Measurements from ENCODE around the gene ZFAND4. TPM values are rescaled to one million over a fixed set of nuclear protein-coding genes. Genes with fewer than 3 reads are reported as not detected.
"Not testable (repeated sequence)": the region's sequence is repeated elsewhere in the genome, so short reads cannot be mapped to it uniquely, and the experiment has no call there.

The ZFAND4 gene
- total RNA-seq, 1 donor from 2014 or later, result 17.2 TPM

DNA sequence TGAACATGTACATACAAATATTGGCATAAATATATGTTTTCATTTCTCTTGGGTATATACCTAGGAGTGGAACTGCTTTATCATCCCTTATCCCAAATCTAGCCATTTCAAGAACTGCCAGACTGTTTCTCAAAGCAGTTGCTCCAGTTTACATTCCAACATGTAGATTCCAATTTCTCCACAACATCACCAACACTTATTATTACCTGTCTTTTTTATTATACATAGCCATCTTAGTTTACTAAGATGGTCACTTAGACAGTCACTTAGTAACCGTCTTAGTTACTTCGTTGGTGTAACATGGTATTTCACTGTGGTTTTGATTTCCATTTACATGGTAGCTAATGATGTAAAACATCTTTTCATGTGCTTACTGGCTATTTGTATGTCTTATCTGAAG is 82.7 kb downstream of the ZFAND4 start:
- DNase-seq, result no peak

DNA sequence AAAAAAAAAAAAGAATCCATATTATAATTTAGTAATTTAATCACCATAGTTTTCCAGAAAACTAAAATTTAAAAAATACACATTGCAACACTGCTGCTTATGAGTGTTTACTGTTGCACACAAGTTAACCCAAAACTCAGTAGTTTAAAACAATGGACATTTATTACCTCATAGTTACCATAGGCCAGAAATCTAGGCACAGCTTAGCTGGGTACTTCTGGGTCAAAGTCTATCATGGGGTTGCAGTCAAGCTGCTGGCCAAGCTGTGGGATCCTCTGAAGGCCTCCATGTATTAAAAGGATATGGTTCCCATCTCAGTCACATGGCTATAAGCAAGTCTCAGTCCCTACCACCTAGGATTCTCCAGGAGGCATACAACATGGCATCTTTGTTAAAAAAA is 83.6 kb downstream of the ZFAND4 start:
- DNase-seq, result no peak

DNA sequence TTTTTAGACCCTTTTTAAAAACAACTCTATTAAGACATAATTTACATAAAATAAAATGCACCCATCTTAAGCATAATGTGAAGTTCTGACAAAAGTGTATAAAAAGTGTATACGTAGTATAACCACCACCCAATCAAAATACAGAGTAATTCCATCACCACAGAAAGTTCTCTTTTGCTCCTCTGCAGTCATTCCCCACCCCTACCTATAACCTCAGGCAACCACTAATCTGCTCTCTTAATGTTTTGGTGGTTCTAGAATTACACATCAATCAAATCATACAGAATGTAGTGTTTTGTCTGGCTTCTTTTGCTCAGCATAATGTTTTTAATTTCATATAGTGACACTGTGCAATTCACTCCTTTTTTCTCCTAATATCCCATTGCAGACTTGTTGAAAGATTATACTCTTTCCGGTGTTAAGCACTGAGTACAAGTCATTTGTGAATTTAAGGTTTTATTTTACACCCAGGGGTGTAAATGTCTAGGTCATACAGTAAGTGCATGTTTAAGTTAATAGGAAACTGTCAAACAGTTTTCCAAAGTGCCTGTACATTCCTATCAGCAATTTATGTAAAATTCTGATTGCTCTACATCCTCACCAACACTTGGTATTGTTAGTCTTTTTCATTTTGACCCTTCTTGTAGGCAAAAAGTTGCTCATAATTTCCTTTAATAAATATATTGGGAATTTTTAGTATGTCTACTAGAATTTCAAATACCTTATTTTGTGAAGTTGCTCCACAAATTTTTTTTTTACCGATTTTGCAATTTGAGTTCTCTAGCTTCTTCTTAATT is 86.3 kb downstream of the ZFAND4 start:
- no peak for DNase-seq

DNA sequence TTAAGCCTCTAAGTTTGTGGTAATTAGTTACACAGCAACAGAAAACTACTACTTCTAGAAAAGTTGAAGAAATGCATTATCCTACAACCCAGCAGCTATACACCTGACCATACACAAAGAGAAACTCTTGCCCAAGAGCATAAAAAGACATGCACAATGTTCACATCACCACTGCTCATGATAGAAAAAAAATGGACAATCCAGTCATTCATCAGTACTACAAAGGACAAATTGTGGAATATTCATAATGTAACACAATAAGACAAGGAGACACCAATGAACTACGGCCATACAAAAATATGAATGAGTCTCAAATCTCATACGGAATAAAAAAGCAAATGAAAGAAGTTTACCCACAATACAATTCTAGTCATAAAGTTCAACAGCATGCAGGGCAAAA is 87.4 kb downstream of the ZFAND4 start:
- DNase-seq, result no peak

DNA sequence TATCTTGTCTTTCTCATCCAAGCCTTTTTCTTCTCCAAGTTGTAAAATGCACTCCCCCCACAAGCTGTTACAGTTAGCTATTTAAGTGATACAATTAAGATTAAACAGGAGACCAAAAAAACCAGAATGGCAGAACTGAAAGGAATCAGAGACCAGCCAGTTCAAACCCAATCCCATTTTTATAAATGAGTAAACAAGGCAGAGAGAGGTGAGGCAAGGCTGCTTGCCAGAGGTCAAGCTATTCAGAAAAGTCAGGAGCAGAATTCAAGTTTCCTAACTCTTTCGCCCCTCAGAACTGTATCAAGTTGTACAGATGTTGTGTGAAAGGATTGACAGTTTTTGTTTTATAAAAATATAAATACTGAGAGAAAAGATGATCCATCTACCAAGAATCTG is 90.2 kb downstream of the ZFAND4 start:
- DNase-seq, result no peak

DNA sequence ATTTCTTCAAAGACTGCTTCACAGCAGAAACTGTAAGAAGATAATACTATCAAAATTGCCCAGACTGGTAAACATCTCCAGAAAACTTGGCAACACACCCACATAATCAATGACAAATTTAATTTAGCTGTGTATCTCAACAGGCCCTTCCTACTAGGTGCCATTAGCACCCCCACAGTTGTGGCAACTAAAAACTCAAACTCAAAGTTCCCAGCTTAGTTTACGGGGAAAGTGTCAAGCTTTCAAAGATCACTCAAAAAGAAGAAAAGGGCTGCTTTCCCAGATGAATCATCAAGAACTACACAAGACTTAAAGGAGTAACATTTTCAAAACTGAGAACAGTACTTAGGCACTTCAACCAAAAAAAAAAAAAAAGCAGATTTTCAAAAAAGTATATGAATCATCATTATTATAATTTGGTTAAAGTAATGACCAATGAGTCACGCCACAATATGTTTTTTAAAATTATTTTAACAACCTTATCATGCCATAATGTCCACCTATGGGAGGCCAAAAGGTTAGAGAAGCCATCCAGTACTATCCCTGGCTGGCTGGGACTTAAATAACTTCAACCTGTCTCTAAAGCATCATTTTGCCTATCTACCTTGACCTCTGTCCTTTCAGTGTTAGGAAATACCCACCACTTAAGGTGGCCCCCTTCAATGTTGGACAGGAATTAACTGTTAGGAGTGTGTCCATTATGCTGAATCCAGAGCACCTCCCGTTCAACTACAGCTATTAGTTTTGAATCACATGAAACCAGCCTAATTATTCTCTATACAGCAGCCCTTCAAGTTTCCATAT is 90.8 kb downstream of the ZFAND4 start:
- DNase-seq, result no peak

DNA sequence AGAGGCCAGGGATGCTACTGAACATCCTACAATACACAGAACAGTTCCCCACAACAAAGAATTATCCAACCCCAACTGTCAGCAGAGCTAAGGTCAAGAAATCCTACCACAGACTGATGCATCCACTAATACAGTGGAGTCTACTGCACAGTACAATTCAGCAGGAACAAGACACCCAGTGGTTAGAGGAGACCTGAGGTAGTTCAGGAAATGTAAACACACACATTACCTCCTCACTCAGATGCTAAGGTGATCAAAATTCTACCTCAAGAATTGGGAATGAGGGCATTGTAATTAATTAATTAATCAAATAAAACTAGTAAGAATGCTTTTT is 91.4 kb downstream of the ZFAND4 start:
- no peak for DNase-seq

DNA sequence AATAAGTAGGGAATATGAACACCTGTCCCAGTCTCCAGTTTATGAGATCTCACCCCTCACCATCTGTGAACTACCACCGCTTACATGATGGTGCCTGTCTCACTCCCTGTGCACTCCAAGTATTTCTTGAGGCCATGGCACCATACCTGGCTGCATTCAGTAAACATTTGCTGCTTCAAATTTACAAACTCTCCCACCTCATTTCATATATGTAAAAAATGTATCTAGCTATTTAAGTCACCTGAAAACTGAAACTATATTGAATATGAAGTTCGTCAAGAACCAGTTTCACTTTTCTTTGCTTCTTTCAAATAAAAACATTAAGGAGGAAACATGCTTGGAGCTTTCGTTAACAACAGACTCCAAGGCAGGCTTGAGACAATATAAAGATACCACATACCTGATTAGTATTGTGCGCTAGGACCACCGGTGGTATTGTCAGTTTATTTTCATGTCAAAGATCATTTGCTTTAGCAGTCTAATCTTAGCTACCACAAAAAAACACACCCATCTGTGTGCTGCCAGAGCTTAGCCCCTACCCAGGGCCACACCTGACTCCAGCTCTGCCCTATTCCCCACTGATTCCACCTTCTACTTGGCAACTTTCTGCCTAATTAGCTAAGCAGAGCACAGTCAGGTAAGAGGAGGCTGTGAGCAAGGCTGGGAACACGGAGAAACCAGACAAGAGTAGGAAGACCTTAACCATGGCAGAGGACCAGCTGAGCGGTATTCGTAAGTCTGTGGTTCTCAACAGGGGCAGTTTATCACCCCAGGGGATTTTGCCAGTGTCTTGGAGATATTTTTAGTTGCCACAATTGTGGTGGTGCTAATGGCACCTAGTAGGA is 92.0 kb downstream of the ZFAND4 start:
- no peak for DNase-seq

DNA sequence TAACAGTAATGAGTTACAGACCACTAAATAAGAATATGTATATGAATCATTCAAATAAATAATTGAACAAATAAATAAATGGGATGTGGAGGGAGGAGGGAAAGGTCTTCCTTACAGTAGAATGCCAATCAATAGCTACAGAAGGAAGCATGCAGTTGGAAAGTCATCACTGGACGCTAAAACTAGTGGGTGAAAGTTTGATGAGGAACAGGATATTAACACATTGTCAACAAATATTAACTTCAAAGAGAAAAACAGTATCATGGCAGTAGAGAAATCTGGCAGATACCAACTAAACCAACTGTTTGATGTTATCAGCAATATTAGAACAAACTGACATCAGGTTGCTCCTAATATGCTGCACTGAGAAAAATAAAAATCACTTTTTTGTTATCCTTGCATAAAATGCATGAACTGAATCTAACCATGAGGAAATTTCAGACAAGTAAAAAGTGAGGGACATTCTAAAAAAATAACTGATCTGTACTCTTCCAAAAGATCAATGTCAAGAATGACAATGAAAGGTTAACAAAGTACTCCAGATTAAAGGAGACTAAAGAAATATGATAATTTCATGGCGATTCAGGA is 94.1 kb downstream of the ZFAND4 start:
- no peak for DNase-seq

DNA sequence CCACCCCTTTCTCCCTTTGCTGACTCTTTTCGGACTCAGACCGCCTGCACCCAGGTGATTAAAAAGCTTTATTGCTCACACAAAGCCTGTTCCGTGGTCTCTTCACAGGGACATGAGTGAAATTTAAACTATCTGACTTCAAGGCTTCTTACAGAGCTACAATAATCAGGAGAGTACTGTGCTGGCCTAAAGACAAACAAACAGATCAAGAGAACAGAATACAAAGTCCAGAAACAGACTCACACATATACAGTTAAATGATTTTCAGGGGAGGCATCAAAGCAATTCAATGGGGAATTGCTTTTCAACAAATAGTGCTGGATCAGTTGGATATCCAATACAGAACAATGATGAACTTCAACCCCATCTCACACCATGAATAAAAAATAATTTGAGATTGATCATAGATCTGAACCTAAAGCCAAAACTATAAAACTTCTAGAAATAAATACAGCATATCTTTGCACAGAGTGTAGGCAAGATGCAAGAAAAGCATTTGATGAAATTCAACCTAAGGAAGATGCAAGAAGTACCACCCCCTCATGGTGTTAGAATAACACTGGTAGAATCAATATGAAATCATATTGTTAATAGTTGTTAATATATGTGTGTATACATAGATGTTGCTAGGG is 96.5 kb downstream of the ZFAND4 start:
- no peak for DNase-seq

DNA sequence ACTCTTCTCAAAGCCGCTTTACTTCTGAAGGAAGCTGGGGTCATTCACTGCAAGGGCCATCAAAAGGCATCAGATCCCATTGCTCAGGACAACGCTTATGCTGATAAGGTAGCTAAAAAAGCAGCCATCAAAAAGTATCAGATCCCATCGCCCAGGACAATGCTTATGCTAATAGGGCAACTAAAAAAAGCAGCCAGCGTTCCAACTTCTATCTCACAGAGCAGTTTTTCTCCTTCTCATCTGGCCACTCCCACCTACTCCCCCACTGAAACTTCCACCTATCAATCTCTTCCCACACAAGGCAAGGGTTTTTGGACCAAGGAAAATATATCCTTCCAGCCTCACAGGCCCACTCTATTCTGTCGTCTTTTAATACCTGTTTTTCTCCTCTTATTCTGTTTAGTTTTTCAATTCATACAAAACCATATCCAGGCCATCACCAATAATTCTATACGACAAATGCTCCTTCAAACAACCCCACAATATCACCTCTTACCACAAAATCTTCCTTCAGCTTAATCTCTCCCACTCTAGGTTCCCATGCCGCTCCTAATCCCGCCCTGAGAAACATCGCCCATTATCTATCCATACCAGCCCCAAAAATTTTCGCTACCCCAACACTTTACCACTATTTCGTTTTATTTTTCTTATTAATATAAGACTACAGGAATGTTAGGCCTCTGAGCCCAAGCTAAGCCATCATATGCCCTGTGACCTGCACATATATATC is 97.4 kb downstream of the ZFAND4 start:
- DNase-seq, result not testable (repeated sequence)

DNA sequence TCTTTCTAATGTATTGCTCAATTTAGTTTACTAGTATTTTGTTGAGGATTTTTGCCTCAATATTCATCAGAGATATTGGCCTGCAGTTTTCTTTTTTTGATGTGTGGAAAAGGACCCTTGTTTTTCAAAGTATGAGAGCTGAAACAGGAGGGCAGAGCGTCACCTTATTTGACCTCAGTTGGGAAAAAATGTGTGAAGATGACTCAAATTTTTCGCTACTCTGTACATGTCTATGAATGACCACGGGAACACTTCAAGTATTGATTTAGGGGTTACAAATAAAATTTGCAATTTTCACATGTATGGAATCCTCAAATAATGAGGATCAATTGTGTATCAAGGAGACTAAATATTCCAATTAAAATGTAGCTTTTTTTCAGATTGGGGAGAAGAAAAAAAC is 103.1 kb downstream of the ZFAND4 start:
- no peak for DNase-seq

DNA sequence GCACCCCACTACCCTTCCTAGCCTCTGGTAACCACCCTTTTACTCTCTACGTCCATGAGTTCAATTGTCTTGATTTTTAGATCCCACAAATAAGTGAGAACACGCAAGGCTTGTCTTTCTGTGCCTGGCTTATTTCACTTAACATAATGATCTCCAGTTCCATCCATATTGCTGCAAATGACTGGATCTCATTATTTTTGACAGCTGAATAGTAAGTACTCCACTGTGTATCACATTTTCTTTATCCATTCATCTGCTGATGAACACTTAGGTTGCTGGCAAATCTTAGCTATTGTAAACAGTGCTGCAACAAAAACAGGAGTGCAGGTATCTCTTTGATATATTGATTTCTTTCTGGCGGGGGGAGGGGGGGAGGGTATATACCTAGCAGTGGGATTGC is 106.2 kb downstream of the ZFAND4 start:
- no peak for DNase-seq

Other genes with a start within 250 kb of the ZFAND4 start
- gene WASHC2C, start 54.5 kb upstream of the ZFAND4 start, total RNA-seq, result 59.0 TPM
- 9.1 TPM for gene AGAP4, start 174.7 kb upstream of the ZFAND4 start, total RNA-seq

Measured in tongue (tissue), 2 donors.